GM12878 (cell line): ENCODE results near the gene STRBP. TPM values are rescaled to one million over a fixed set of nuclear protein-coding genes. Genes with fewer than 3 reads are reported as not detected.

ENCODE experiments used
- CEBPB ChIP-seq, 2 experiments: fragments of 150-350 bp in 1 of 2; IDR thresholded peaks; 2 replicates each; pipeline ENCODE4 v1.6.1; 2012 to 2014; ENCODE audit warnings: low read depth in 2 of 2, low read length in 2 of 2, borderline replicate concordance in 1 of 2, inconsistent platforms in 1 of 2
- CEBPZ ChIP-seq: fragments of 150-350 bp; IDR thresholded peaks from 2 replicates; pipeline ENCODE4 v1.6.1; 2016; ENCODE audit warnings: low read depth, low read length
- CHD1 ChIP-seq: IDR thresholded peaks from 2 replicates; pipeline ENCODE4 v1.6.1; 2012; ENCODE audit warnings: low read depth, low read length, improper control_type of control experiment
- E4F1 ChIP-seq: fragments of 450-650 bp; IDR thresholded peaks from 2 replicates; pipeline ENCODE4 v1.6.1; 2018; ENCODE audit warnings: borderline replicate concordance, mild to moderate bottlenecking; ENCODE audit not compliant: partially characterized antibody
- IRF3 ChIP-seq: fragments of 450-650 bp; IDR thresholded peaks from 2 replicates; pipeline ENCODE4 v1.6.1; 2014; ENCODE audit warnings: mild to moderate bottlenecking
- IRF4 ChIP-seq: IDR thresholded peaks from 2 replicates; pipeline ENCODE4 v1.6.1; 2011; ENCODE audit warnings: low read depth, low read length
- KAT2A ChIP-seq: conservative IDR thresholded peaks from 2 replicates; pipeline ENCODE4 v1.6.1; 2011; ENCODE audit warnings: low read depth, low read length; ENCODE audit not compliant: control insufficient read depth
- NFYA ChIP-seq: IDR thresholded peaks from 2 replicates; pipeline ENCODE4 v1.6.1; 2011; ENCODE audit warnings: low read depth, mild to moderate bottlenecking, low read length, improper control_type of control experiment, borderline replicate concordance
- RAD51 ChIP-seq: fragments of 450-650 bp; IDR thresholded peaks from 2 replicates; pipeline ENCODE4 v1.6.1; 2016; ENCODE audit warnings: moderate library complexity, mild to moderate bottlenecking, inconsistent platforms
- REST ChIP-seq: IDR thresholded peaks from 2 replicates; pipeline ENCODE4 v1.6.1; 2012; ENCODE audit warnings: mild to moderate bottlenecking, low read depth, low read length
- RFX5 ChIP-seq: IDR thresholded peaks from 2 replicates; pipeline ENCODE4 v1.6.1; 2011; ENCODE audit warnings: low read depth, low read length, improper control_type of control experiment
- SKIL ChIP-seq: fragments of 450-650 bp; IDR thresholded peaks from 2 replicates; pipeline ENCODE4 v1.6.1; 2017; ENCODE audit warnings: mild to moderate bottlenecking, low read depth, inconsistent platforms; ENCODE audit not compliant: poor library complexity, severe bottlenecking
- SMAD5 ChIP-seq: IDR thresholded peaks from 2 replicates; pipeline ENCODE4 v1.6.1; 2016; ENCODE audit warnings: antibody characterized with exemption, low read depth
- SPI1 ChIP-seq: IDR thresholded peaks from 2 replicates; pipeline ENCODE4 v1.6.1; 2011; ENCODE audit warnings: low read depth, mild to moderate bottlenecking, low read length, moderate library complexity, borderline replicate concordance; ENCODE audit not compliant: insufficient read depth
- ZNF274 ChIP-seq: IDR thresholded peaks from one replicate; pipeline ENCODE4 v1.8.0; 2011; ENCODE audit not compliant: insufficient read length, insufficient read depth
- ZNF622 ChIP-seq: fragments of 450-650 bp; IDR thresholded peaks from 2 replicates; pipeline ENCODE4 v1.6.1; 2017; ENCODE audit warnings: mild to moderate bottlenecking, inconsistent platforms
- polyA plus RNA-seq, 11 experiments: library from polyadenylated mRNA; depleted of rRNA in 4 of 11; unstranded in 6 of 11; stranded (reverse) in 5 of 11; fragments of >200 nt; fragmentation: Nextera tagmentation in 4 of 11; fragmentation: Illumina TruSeq in 1 of 11; extraction: Ambion mirVana in 4 of 11; extraction: Trizol in 1 of 11; gene quantifications; 1 replicate in 1 of 11; 2 replicates in 10 of 11; pipeline versions ENCODE4 v1.2.1 to v1.2.3, GENCODE V29; 2011 to 2016; ENCODE audit warnings: inconsistent platforms in 2 of 11, missing spikeins in 2 of 11, low read depth in 1 of 11
- total RNA-seq, 4 experiments: library from RNA; depleted of rRNA in 3 of 4; stranded (reverse); fragments of >200 nt in 3 of 4; fragmentation: Illumina TruSeq in 1 of 4; extraction: Trizol in 1 of 4; gene quantifications; 2 replicates each; pipeline versions ENCODE4 v1.2.1 to v1.2.3, GENCODE V29; 2013 to 2021

The STRBP gene
- total and polyA plus RNA-seq, 10 of the 15 experiments (the other 5 are each of a cell fraction or from before 2014, with no cell fraction given): 31.0 to 96.8 (median 71.4) TPM

- TF ChIP-seq NFYA (no peak), CEBPB (IDR thresholded peaks at IDR 0.05; ENCODE audit: borderline replicate concordance in 1 of 2, low read depth in 2 of 2, low read length in 2 of 2) (no peak), REST (no peak), ZNF622 (no peak), CEBPZ (no peak), RFX5 (0 out of 2 replicates have a peak, but pooled peaks have one; percentile 20), SMAD5 (no peak), CHD1 (no peak), SPI1 (peak; percentile 96), ZNF274 (no peak), IRF3 (no peak), IRF4 (peak; percentile 78), SKIL (peak; percentile 67), E4F1 (no peak), KAT2A (no peak), RAD51 (peak; percentile 50; the same call in 1 of the 2 replicates)
These were observed 93.4 kb downstream of the STRBP start (continued) for GRCh38 chr9:123174887-123175518.
